ENCODE data around the gene RXYLT1.

Gene RXYLT1

GRCh38 chr12:63836936-63837335, 57.2 kb downstream of the RXYLT1 start:
- no peaks in the 10 kb centered on the region for H3F3A ChIP-seq (ENCODE audit: control insufficient read depth, insufficient read depth)
- H3K36me3 ChIP-seq (ENCODE audit: control insufficient read depth, low read length) = no peaks in the 10 kb centered on the region
- no peaks in the 10 kb centered on the region for H3K4me1 ChIP-seq (ENCODE audit: control insufficient read depth, low read length)
- H3K9me2 ChIP-seq (replicated peaks; ENCODE audit: control insufficient read depth, low read length) = no peaks in the 10 kb centered on the region
- no peak overlapping the region for H3K4me3 ChIP-seq (ENCODE audit: low read length)
- no peak overlapping the region for H3K27ac ChIP-seq (ENCODE audit: low read depth, low read length)
- peaks cover 6% of the 10 kb centered on the region for H3K27me3 ChIP-seq (ENCODE audit: control insufficient read depth, low read length)
- H3K4me2 ChIP-seq (ENCODE audit: low read length) = no peak overlapping the region
- H4K20me1 ChIP-seq (ENCODE audit: control insufficient read depth, insufficient read depth, low read depth, low read length) = no peaks in the 10 kb centered on the region
- H3K79me2 ChIP-seq (ENCODE audit: control insufficient read depth, low read length) = no peaks in the 10 kb centered on the region
- TF ChIP-seq EZH2phosphoT487 (IDR thresholded peaks at IDR 0.05; ENCODE audit: borderline replicate concordance, low read length) = no peak
- TF ChIP-seq, protein P1, sequence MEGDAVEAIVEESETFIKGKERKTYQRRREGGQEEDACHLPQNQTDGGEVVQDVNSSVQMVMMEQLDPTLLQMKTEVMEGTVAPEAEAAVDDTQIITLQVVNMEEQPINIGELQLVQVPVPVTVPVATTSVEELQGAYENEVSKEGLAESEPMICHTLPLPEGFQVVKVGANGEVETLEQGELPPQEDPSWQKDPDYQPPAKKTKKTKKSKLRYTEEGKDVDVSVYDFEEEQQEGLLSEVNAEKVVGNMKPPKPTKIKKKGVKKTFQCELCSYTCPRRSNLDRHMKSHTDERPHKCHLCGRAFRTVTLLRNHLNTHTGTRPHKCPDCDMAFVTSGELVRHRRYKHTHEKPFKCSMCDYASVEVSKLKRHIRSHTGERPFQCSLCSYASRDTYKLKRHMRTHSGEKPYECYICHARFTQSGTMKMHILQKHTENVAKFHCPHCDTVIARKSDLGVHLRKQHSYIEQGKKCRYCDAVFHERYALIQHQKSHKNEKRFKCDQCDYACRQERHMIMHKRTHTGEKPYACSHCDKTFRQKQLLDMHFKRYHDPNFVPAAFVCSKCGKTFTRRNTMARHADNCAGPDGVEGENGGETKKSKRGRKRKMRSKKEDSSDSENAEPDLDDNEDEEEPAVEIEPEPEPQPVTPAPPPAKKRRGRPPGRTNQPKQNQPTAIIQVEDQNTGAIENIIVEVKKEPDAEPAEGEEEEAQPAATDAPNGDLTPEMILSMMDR (IDR thresholded peaks at IDR 0.05; ENCODE audit: low read depth, low read length, poor library complexity, severe bottlenecking) = no peak
- no peaks in the 10 kb centered on the region for H3K9me3 ChIP-seq (ENCODE audit: control insufficient read depth, insufficient read depth, low read length)

- H3K4me3 ChIP-seq (ENCODE audit: low read length) = no peak overlapping the region
- no peak for TF ChIP-seq EZH2phosphoT487 (IDR thresholded peaks at IDR 0.05; ENCODE audit: borderline replicate concordance, low read length)
- TF ChIP-seq, protein P1 (IDR thresholded peaks at IDR 0.05; ENCODE audit: low read depth, low read length, poor library complexity, severe bottlenecking) = no peak
- H3K79me2 ChIP-seq (ENCODE audit: control insufficient read depth, low read length) = no peaks in the 10 kb centered on the region
- H3K9me2 ChIP-seq (replicated peaks; ENCODE audit: control insufficient read depth, low read length) = no peaks in the 10 kb centered on the region
- no peaks in the 10 kb centered on the region for H3K9me3 ChIP-seq (ENCODE audit: control insufficient read depth, insufficient read depth, low read length)
- H3K27me3 ChIP-seq (ENCODE audit: control insufficient read depth, low read length) = peaks cover 9% of the 10 kb centered on the region
- H3K4me2 ChIP-seq (ENCODE audit: low read length) = no peak overlapping the region
- H3K27ac ChIP-seq (ENCODE audit: low read depth, low read length) = no peak overlapping the region
- H3K36me3 ChIP-seq (ENCODE audit: control insufficient read depth, low read length) = no peaks in the 10 kb centered on the region
- H3K4me1 ChIP-seq (ENCODE audit: control insufficient read depth, low read length) = 0 out of 2 replicates have a peak, but pooled peaks cover 2% of the 10 kb centered on the region
- H3F3A ChIP-seq (ENCODE audit: control insufficient read depth, insufficient read depth) = no peaks in the 10 kb centered on the region
- H4K20me1 ChIP-seq (ENCODE audit: control insufficient read depth, insufficient read depth, low read depth, low read length) = no peaks in the 10 kb centered on the region
These were observed 58.7 kb downstream of the RXYLT1 start for GRCh38 chr12:63838411-63838810.

DNA sequence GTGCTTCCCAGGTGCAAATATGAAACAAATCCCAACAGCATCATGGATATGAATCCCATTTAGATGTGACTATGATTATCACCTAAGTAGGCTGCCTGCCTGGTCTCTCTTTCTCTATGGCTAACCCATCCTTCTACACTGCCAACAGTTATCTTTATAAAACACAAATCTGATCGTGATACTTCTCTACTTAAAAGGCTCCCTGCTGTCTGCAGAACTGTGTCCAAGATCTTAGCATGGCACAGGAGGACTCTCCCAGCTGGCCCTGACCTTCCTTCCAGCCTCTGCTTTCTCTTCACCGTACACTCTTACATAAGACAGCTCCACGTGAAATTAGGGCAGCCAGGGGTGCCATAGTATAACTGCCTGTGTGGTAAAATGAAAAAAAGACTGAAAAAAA, 61.3 kb downstream of the RXYLT1 start:
- Histone ChIP-seq H4K20me1 (ENCODE audit: control insufficient read depth, insufficient read depth, low read depth, low read length) (no peaks in the 10 kb centered on the region), H3K27ac (ENCODE audit: low read depth, low read length) (no peak overlapping the region), H3K36me3 (ENCODE audit: control insufficient read depth, low read length) (no peaks in the 10 kb centered on the region), H3K4me1 (ENCODE audit: control insufficient read depth, low read length) (peaks cover 12% of the 10 kb centered on the region), H3K27me3 (ENCODE audit: control insufficient read depth, low read length) (peaks cover 28% of the 10 kb centered on the region), H3F3A (ENCODE audit: control insufficient read depth, insufficient read depth) (no peaks in the 10 kb centered on the region), H3K4me2 (ENCODE audit: low read length) (no peak overlapping the region), H3K9me2 (replicated peaks; ENCODE audit: control insufficient read depth, low read length) (no peaks in the 10 kb centered on the region), H3K9me3 (ENCODE audit: control insufficient read depth, insufficient read depth, low read length) (no peaks in the 10 kb centered on the region), H3K4me3 (ENCODE audit: low read length) (no peak overlapping the region), H3K79me2 (ENCODE audit: control insufficient read depth, low read length) (no peaks in the 10 kb centered on the region)
- TF ChIP-seq, protein P1 (IDR thresholded peaks at IDR 0.05; ENCODE audit: low read depth, low read length, poor library complexity, severe bottlenecking) = no peak
- TF ChIP-seq EZH2phosphoT487 (IDR thresholded peaks at IDR 0.05; ENCODE audit: borderline replicate concordance, low read length) = no peak

All from DOHH2 (cell line).